A673 (cell line): Measurements from ENCODE around the gene QRICH2.

Experiments used
- EZH2 ChIP-seq: fragments of 200-600 bp; sonication (generic); IDR thresholded peaks from 2 replicates; pipeline ENCODE4 v1.6.1; 2017; ENCODE audit warnings: borderline replicate concordance, low read depth, mild to moderate bottlenecking, mixed read lengths, antibody characterized with exemption, low read length; ENCODE audit not compliant: poor library complexity, severe bottlenecking
- TF ChIP-seq, protein P1 (sequence below): fragments of 300-800, 200-600 bp; sonication (generic); conservative IDR thresholded peaks from 2 replicates; pipeline ENCODE4 v1.5.1; 2017; ENCODE audit warnings: low read depth, mild to moderate bottlenecking, antibody characterized with exemption, low read length, moderate library complexity, mixed read lengths

DNA sequence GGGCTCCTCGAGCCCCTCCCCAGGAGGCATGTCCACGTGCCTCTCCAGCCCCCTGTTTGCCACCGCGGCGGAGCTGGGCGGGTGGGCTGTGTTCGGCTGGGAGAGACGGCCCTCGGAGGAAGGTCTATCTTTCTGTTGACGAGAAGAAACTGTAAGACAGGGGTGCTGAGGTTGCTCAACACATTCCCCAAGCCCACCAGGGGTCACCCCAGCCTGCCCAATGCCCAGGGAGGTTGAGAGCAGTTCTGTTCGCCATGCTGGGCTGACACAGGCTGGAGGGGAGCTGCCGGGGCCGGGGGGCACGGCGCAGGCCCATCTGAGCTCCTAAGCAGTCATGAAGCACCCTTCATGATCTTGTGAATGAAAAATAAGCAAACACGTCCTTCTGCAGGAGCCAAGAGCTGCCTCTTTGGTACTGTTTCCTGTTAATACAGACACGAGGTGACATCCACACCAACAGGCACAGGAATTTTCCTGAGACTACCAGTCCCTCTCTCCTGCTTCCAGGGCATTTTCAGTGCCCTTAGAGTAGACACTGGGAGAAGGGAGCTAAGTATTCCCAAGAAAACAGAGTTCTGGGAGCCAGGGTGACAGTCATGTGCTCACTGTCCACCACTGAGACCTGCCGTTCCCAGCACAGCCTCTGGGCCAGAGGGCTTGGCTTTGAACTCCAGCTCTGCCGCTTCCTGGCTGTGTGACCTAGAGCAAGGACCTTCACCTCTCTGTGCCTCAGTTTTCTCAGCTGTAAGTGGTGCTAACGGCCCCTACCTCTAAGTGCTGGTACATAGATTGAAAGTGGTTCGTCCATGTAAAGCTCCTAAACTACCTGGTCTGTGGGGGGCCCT, 33.7 kb downstream of the QRICH2 start:
- TF ChIP-seq, protein P1, sequence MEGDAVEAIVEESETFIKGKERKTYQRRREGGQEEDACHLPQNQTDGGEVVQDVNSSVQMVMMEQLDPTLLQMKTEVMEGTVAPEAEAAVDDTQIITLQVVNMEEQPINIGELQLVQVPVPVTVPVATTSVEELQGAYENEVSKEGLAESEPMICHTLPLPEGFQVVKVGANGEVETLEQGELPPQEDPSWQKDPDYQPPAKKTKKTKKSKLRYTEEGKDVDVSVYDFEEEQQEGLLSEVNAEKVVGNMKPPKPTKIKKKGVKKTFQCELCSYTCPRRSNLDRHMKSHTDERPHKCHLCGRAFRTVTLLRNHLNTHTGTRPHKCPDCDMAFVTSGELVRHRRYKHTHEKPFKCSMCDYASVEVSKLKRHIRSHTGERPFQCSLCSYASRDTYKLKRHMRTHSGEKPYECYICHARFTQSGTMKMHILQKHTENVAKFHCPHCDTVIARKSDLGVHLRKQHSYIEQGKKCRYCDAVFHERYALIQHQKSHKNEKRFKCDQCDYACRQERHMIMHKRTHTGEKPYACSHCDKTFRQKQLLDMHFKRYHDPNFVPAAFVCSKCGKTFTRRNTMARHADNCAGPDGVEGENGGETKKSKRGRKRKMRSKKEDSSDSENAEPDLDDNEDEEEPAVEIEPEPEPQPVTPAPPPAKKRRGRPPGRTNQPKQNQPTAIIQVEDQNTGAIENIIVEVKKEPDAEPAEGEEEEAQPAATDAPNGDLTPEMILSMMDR = no peak
- no peak for TF ChIP-seq EZH2
